ENCODE data around the gene BTNL2. TPM values are rescaled to one million over a fixed set of nuclear protein-coding genes. Genes with fewer than 3 reads are reported as not detected.

The BTNL2 gene
- polyA plus RNA-seq, 2 donors = not detected

Other genes starting within 250 kb of the BTNL2 start
- gene EGFL8, start 242.6 kb downstream of the BTNL2 start, polyA plus RNA-seq = 10 to 100 TPM; 18.5 to 27.7 TPM
- 10 to 100 TPM; 15.3 to 18.3 TPM for gene AGPAT1, start 231.1 kb downstream of the BTNL2 start, polyA plus RNA-seq
- 10 to 100 TPM; 36.3 to 44.9 TPM for gene RNF5, start 228.8 kb downstream of the BTNL2 start, polyA plus RNA-seq
- gene AGER, start 222.9 kb downstream of the BTNL2 start, polyA plus RNA-seq = 1 to 10 TPM; 3.5 to 8.3 TPM
- gene PBX2, start 217.0 kb downstream of the BTNL2 start, polyA plus RNA-seq = 10 to 100 TPM; 29.4 to 49.8 TPM
- gene GPSM3, start 214.5 kb downstream of the BTNL2 start, polyA plus RNA-seq = 1 to 10 TPM; 4.0 to 4.6 TPM
- gene NOTCH4, start 183.1 kb downstream of the BTNL2 start, polyA plus RNA-seq = 10 to 100 TPM in 1 of 2 donors, 1 to 10 TPM in 1; 6.5 to 17.8 TPM
- gene TSBP1, start 35.3 kb downstream of the BTNL2 start, polyA plus RNA-seq = not detected
- gene HLA-DRA, start 32.7 kb upstream of the BTNL2 start, polyA plus RNA-seq = 100 to 1,000 TPM in 1 of 2 donors, 10 to 100 TPM in 1; 25.7 to 132 TPM
- under 1 TPM; 0.08 to 0.34 TPM for gene HLA-DRB5, start 123.1 kb upstream of the BTNL2 start, polyA plus RNA-seq
- gene HLA-DRB1, start 182.7 kb upstream of the BTNL2 start, polyA plus RNA-seq = 10 to 100 TPM in 1 of 2 donors, 1 to 10 TPM in 1; 7.7 to 40.3 TPM
- gene HLA-DQA1, start 230.2 kb upstream of the BTNL2 start, polyA plus RNA-seq = 10 to 100 TPM in 1 of 2 donors, 1 to 10 TPM in 1; 2.8 to 42.9 TPM